ENCODE data around the gene CHST4.

The CHST4 gene

DNA sequence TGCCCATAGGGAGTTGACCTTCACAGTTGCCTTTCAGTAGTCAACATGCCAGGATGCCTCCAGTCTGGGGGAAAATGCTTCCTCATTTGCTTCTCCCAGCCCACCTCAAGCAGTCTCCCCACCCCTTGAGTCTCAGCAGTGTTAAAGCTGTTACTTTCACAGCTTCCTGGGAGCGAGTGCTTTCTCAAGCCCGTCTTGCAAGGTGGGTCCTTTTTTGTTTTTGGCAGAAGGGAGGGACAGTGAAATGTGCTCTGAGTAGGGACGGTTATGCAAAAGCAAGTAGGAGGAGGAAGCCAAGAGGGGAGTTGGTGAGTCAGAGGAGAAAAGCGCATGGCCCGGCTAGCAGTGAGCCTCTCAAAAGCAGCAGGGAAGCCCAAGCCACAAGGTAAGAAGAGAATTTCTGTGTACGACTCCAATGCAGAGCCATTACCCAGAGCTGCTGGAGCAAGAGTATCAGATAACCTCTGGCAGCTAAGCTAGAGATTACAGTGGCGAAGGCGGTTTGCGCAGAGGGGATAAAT lies at the start of gene CHST4:
CHST4 (plus strand) TSS at position 316 of the 521 bp plus-strand sequence. CDS start 10,252 bp downstream, outside the sequence.
- DNase-seq (ENCODE audit: low read depth in 2 of 3, low spot score in 1 of 3), result no peak

DNA sequence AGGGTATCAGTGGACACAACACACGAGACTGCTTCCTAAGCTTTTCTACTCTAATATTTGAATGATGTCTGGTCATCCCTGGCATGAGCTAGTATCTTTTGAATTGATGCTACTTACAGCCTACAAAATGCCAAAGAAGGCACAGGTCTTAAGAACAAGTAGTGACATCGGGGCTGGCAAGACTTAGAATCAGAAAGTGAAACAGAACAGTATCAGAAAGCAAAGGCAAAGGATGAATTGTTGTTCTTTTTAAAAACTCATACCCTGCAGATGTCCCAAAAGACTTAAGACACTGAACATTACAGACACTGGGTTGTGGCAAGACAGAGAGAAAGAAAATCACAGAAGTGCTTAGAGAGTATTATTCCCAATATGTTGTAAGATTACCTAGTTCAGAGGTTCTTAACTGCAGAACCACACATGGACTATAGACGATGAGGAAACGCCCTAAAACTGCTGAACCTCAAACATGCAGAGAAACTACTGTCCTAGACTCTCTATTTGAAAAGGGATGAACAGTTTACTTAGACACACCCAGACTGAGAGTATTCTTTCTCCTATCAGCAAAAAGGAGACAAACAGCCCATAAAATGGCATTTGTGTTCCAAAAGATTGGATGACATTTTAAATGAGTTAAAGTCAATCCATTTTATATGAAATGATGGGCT lies 49.6 kb upstream of the CHST4 start:
- DNase-seq (ENCODE audit: low read depth in 2 of 3, low spot score in 1 of 3), result no peak

DNA sequence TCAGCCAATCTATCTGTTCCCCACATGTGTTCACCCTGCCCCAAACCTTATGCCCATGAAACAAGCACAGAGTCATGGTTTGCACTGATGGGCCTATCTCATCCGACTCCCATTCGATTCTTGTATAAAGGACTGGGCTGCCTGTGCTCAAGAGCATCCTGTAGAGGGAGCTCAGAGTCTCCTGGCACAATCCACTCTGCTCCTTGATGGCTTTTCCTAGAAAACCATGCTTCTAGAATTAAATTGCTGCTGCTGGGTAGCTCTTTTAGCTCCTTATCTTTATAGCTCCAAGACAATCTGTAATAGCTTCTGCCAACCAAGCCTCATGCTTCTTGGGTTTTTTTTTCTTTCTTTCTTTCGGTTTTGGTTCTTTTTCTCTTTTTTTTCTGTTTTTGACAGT lies 46.8 kb upstream of the CHST4 start:
- no peak for DNase-seq (ENCODE audit: low read depth in 2 of 3, low spot score in 1 of 3)

DNA sequence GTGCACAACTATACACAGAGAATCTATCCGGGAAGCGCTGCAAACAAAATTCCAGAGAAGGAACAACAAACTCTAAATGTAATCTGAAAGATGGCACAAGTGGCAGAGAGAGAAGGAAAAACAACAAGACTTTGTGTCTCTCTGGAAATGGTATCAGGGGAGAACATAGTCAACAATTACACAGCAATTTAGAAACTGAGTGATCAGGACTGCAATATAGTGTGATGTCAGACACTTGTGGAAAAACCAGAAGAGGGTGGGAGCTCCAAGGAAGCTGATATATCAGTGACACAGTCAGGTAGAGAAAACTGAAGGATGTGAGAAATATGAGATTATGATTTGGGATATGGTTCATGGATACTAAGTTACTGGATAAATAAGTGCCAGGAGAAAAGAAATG lies 45.3 kb upstream of the CHST4 start:
- DNase-seq (ENCODE audit: low read depth in 2 of 3, low spot score in 1 of 3), result no peak

DNA sequence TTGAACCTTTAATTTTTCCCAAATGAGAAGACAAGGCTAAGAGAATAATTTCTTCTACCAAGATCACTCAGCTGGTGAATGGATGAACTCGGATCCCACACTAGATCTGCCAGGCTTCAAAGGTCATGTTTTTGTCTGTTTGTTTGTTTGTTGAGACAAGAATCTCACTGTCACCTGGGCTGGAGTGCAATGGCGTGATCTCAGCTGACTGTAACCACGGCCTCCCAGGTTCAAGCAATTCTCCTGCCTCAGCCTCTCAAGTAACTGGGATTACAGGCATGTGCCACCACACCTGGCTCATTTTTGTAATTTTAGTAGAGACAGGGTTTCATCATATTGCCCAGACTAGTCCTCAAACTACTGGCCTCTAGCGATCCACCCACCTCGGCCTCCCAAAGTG lies 43.7 kb upstream of the CHST4 start:
- no peak for DNase-seq (ENCODE audit: low read depth in 2 of 3, low spot score in 1 of 3)

GRCh38 chr16:71484006-71484893 lies 42.0 kb upstream of the CHST4 start:
- DNase-seq (ENCODE audit: low read depth in 2 of 3, low spot score in 1 of 3), result peak; percentile 68 to 79 (median 69)

DNA sequence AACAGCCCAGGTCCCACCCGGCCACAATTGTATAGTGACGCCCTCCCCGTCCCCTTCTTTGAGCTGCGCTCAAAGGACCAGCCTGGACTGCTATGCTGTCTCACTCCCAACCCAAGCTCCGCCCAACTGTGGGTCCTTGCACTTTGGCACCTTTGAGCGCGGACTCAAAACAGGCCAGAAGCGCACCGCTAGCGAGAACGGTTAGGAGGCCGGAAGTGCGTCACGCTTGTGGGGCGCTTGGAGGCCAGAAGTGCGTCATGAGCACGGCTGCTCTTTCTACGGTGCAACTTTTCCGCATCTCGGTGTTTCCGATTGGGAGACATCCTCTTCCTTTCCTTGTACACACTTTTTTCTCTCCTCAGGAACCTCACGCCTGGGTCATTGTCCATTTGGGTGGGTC lies 37.1 kb upstream of the CHST4 start, which contains the start of gene ZNF19:
ZNF19 (minus strand) TSS at position 203 of the 400 bp plus-strand sequence. CDS start 7,210 bp downstream, outside the sequence.
- DNase-seq (ENCODE audit: low read depth in 2 of 3, low spot score in 1 of 3), result no peak

DNA sequence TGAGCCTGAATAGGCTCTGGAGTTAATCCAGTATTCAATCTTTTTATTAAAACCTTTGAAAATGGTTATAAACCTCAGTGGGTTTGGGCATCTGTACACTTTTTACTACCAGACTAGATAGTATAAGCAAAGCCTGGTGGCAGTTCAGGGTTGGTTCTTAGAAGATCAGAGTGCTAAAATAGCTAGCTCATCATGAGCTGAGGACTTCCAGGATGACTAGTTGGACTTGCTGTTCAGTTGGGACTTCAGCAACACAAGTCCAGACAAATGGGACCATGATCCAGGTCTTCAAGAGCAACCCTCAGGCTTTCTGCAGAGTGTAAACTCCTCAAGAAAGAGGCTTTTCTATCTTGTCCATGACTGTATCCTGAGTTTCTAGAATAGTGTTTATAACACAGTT lies 35.9 kb upstream of the CHST4 start:
- DNase-seq (ENCODE audit: low read depth in 2 of 3, low spot score in 1 of 3), result no peak

DNA sequence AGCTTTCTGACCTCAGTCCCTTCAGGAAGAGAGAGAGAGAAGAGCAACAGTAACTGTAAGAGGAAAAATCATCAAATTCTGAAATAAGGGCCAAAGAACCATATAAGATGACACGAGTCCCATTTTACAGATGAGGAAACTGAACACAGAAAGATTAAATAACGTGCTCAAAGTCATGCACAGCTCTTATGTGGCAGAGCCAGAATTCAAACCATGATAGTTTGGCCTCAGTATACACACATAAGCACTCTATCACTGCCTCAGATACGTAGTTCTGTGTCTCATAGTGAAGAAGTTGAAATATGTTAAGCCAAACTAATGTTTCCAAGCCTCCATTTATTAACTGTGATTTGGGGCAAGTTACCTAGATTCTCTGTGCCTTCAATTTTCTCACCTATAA lies 35.2 kb upstream of the CHST4 start:
- no peak for DNase-seq (ENCODE audit: low read depth in 2 of 3, low spot score in 1 of 3)

DNA sequence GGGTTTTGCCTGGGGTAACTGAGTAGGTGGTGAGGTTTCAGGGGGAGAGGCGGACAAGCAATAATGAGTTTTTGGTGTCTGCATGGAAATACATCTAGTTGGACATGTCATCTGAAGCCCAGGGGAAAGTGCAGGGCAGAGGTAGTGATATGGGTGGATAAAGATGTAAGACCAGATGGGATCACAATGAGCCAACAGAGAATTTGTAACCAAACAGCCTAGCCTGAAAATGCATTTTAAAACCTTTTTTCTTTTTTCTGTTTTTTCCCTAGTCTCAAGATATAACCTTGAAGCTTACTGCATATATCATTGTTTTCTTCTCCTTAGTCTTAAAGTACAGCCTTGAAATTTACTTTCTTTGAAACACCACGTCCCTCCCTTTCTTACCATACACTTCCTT lies 33.4 kb upstream of the CHST4 start:
- DNase-seq (ENCODE audit: low read depth in 2 of 3, low spot score in 1 of 3), result no peak

- no peak for DNase-seq (ENCODE audit: low read depth in 2 of 3, low spot score in 1 of 3)
These were observed 33.0 kb upstream of the CHST4 start for GRCh38 chr16:71493213-71493612.

GRCh38 chr16:71498031-71498430 lies 28.2 kb upstream of the CHST4 start:
- no peak for DNase-seq (ENCODE audit: low read depth in 2 of 3, low spot score in 1 of 3)

DNA sequence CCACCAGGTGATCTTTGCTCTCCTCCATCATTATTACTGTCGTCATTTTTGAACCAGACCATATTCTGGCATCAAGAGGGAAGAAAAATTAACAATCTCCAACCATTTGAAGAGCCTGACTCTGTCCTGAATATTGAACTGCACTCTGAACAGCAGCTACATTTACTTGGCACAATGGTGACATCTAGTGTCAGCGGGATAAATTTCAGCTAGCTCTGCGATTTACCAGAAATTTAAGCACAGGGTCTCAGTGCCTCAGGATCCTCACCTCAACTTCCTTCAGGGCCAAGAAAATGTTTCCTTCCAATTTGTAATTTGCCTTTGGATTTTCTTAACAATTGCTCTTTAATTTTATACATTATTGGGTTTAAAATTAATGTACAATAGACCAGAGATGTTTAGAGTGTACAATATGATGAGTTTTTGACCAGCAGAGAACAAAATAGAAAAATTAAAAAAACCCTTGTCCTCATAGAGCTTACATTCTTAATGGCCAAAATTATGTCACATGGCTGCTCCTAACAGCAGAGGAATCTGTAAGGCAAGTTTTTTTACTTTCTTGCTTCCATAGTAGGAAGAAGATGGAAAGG lies 26.4 kb upstream of the CHST4 start:
- peak in 2 of 3 donors; percentile 6 to 66 for DNase-seq (ENCODE audit: low read depth in 2 of 3, low spot score in 1 of 3)

DNA sequence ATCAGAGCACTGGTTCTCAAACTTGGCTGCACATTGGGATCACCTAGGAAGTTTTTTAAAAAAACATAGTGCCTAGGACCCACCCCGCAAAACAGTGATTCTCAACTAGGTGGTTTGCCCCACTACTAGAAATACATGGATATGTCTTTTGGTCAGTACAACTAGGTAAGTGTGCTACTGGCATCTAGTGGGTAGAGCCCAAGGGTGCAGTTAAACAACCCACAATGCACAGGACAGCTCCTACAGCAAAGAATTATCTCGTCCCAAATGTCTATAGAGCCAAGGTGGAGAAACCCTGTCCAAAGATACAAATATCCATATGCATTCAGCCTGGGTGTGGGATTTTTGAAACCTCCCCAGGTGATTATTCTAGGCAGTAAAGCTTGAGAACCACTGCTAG lies 25.3 kb upstream of the CHST4 start:
- no peak for DNase-seq (ENCODE audit: low read depth in 2 of 3, low spot score in 1 of 3)

GRCh38 chr16:71501547-71501946 lies 24.7 kb upstream of the CHST4 start:
- no peak for DNase-seq (ENCODE audit: low read depth in 2 of 3, low spot score in 1 of 3)

DNA sequence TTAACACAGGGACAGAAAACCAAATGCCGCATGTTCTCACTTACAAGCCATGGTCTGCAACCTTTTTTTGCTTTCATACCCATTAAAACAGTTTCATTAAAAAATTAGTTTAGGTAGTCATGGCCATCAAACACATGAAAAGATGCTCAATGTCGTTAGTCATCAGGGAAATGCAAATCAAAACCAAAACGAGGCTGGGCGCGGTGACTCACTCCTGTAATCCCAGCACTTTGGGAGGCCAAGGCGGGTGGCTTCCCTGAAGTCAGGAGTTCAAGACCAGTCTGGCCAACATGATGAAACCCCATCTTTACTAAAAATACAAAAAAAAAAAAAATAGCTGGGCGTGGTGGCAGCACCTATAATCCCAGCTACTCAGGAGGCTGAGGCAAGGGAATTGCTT lies 22.2 kb upstream of the CHST4 start:
- peak in 1 of 3 donors; percentile 5 for DNase-seq (ENCODE audit: low read depth in 2 of 3, low spot score in 1 of 3)

GRCh38 chr16:71504901-71505300 lies 21.3 kb upstream of the CHST4 start:
- DNase-seq (ENCODE audit: low read depth in 2 of 3, low spot score in 1 of 3), result no peak

DNA sequence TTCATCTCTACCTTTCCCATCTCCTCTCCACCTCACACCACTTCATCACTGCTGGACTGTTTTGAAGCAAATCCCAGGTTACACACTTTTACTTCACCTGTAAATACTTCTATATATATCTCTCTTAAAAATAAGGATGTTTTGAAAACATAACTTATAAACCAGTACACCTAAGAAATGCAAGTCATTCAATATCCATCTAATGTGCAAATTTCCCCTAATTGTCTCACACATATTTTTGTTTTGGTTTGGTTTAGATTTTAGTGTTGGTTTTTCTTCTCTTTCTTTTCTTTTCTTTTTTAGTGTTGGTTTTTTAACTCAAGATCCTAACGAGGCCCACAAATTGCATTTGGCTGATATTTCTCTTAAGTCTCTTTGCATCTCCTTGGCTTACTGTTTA lies 19.2 kb upstream of the CHST4 start:
- DNase-seq (ENCODE audit: low read depth in 2 of 3, low spot score in 1 of 3), result no peak

DNA sequence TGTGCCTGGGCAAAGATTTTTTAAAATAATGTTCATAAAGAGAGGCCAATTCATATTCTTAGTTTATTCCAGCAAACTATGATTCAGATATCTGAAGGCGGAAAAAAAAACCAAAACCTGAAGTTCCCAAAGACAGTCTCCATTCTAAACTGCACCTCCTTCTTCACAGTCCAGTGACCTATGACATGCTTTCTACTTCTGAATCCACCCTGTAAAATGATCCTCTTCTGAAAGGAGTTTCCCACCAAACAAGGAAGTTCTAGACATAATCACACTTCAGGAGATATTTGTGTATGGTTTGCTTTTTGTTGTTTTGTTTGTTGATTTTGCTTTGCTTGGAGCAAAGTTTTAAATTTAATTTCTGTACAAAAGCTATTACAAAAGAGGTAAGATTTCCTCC lies 12.9 kb upstream of the CHST4 start:
- no peak for DNase-seq (ENCODE audit: low read depth in 2 of 3, low spot score in 1 of 3)

GRCh38 chr16:71514476-71514875 lies 11.8 kb upstream of the CHST4 start:
- no peak for DNase-seq (ENCODE audit: low read depth in 2 of 3, low spot score in 1 of 3)

DNA sequence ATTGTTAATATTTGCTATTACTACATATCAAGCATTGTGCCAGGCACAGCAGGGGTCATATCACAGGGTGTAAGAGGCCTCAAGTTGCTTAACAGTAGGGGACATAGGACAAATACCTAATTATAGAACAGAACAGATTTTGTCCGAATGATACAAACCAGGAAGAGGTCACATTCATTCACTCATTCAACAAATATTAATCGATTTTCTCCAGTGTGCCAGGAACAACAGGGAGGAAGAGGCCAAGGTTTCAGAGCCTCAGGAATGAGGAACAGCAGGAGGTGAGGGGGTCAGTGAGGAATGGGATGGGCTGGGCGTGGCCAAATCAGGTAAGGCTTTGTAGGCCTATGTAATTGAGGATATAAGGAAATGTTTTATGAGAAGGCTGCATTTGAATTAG lies 11.2 kb upstream of the CHST4 start:
- no peak for DNase-seq (ENCODE audit: low read depth in 2 of 3, low spot score in 1 of 3)

GRCh38 chr16:71520550-71520949 lies 5.7 kb upstream of the CHST4 start:
- no peak for DNase-seq (ENCODE audit: low read depth in 2 of 3, low spot score in 1 of 3)

All from stimulated activated CD4-positive, alpha-beta T cell treated with anti-CD3 and anti-CD28 coated beads, Interleukin-12 subunit alpha, Interleukin-12 subunit beta, amount 100 ng/mL, for 48 hours (primary cell).